A549 (cell line): ENCODE data around the gene STX18.

Experiments used
- EP300 ChIP-seq, 2 experiments: fragments of >200 bp; sonication (Bioruptor Twin); formaldehyde crosslinking; IDR thresholded peaks; 2 replicates in 1 of 2; 3 replicates in 1 of 2; pipeline ENCODE4 v1.6.1; 2016 to 2017
- POLR2A ChIP-seq: IDR thresholded peaks from 2 replicates; pipeline ENCODE4 v1.6.1; 2012; ENCODE audit warnings: mild to moderate bottlenecking, low read length
- TF ChIP-seq, protein P1 (sequence below): fragments of >200 bp; sonication (Bioruptor Twin); formaldehyde crosslinking; IDR thresholded peaks from 3 replicates; pipeline ENCODE4 v1.5.1; 2016

DNA sequence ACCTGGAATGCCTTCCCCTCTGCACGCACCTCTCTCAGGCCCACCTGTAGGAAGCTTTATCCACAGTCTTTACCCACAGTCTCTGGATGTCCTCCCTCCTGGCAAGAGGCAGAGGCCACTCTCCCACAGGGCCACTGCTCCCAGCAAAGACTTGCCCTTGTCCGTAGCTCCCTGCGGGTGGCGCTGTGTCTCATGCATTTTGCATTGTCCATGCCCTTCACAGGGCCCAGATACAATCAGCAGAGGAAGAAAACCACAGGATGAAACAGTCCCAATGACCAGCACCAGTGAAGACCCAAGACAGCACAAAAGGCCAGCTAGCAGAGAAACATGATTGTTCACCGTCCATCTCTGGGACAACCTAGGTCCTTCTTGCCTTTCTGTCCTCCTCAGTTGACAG, 157.0 kb downstream of the STX18 start:
- TF ChIP-seq POLR2A (no peak), EP300 (IDR thresholded peaks at IDR 0.05) (no peak)
- TF ChIP-seq, protein P1, sequence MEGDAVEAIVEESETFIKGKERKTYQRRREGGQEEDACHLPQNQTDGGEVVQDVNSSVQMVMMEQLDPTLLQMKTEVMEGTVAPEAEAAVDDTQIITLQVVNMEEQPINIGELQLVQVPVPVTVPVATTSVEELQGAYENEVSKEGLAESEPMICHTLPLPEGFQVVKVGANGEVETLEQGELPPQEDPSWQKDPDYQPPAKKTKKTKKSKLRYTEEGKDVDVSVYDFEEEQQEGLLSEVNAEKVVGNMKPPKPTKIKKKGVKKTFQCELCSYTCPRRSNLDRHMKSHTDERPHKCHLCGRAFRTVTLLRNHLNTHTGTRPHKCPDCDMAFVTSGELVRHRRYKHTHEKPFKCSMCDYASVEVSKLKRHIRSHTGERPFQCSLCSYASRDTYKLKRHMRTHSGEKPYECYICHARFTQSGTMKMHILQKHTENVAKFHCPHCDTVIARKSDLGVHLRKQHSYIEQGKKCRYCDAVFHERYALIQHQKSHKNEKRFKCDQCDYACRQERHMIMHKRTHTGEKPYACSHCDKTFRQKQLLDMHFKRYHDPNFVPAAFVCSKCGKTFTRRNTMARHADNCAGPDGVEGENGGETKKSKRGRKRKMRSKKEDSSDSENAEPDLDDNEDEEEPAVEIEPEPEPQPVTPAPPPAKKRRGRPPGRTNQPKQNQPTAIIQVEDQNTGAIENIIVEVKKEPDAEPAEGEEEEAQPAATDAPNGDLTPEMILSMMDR = no peak
